NCI-H1048 (cell line): ENCODE measurements around the gene SMPD4.
A peak's percentile ranks its signal among the peaks of the same experiment; 100 is the strongest.
"Not testable (repeated sequence)": the region's sequence is repeated elsewhere in the genome, so short reads cannot be mapped to it uniquely, and the experiment has no call there.

ENCODE experiments used
- DNase-seq: peaks from one replicate; lab custom pipeline; 2025; lab: John Stamatoyannopoulos, UW

SMPD4 gene, protein sequence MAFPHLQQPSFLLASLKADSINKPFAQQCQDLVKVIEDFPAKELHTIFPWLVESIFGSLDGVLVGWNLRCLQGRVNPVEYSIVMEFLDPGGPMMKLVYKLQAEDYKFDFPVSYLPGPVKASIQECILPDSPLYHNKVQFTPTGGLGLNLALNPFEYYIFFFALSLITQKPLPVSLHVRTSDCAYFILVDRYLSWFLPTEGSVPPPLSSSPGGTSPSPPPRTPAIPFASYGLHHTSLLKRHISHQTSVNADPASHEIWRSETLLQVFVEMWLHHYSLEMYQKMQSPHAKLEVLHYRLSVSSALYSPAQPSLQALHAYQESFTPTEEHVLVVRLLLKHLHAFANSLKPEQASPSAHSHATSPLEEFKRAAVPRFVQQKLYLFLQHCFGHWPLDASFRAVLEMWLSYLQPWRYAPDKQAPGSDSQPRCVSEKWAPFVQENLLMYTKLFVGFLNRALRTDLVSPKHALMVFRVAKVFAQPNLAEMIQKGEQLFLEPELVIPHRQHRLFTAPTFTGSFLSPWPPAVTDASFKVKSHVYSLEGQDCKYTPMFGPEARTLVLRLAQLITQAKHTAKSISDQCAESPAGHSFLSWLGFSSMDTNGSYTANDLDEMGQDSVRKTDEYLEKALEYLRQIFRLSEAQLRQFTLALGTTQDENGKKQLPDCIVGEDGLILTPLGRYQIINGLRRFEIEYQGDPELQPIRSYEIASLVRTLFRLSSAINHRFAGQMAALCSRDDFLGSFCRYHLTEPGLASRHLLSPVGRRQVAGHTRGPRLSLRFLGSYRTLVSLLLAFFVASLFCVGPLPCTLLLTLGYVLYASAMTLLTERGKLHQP

DNA sequence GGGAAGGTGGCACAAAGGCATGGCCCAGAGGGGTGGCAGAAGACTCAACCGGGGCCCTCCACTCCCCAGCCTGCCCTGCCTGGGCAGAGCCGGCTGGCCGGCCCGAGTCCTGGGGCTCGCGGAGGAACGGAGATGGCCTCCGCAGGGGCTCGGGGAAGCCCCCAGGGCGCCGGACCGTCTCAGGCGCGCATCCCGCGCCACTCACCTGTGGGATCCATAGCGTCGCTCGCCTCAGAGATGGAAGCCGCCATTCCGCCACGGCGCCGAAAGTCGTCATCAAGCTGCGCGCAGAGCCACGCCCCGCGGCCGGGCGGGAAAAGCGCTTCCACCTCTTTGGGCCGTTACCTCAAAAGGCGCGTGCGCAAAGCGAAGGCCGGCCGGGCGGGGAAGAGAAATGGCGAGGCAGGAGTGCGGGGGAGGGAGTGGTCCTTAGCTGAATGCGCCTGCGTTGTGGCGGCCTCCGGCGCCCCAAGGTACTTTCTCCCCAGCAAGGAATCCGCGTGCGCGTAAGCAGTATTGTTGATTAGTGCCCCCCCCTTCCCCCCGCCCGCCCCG, at the start of gene SMPD4:
Gene SMPD4 (minus strand): TSS at position 278 of the 555 bp plus-strand sequence. CDS start 5,010 bp downstream, outside the sequence.
- DNase-seq, result peak; percentile 89

GRCh38 chr2:130230907-130231306, 49.5 kb upstream of the SMPD4 start:
- not testable (repeated sequence) for DNase-seq

DNA sequence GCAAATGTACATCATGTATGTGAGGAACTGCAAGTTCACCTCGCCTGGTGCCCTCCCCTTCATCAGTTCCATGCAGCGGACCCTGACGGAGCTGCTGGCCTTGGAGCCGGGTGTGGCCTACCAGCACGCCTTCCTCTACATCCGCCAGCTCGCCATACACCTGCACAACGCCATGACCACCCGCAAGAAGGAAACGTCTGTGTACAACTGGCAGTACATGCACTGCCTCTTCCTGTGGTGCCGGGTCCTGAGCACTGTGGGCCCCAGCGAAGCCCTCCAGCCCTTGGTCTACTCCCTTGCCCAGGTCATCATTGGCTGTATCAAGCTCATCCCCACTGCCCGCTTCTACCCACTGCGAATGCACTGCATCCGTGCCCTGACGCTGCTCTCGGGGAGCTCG, 49.0 kb upstream of the SMPD4 start:
- DNase-seq, result not testable (repeated sequence)

GRCh38 chr2:130229161-130229510, 47.7 kb upstream of the SMPD4 start:
- not testable (repeated sequence) for DNase-seq

DNA sequence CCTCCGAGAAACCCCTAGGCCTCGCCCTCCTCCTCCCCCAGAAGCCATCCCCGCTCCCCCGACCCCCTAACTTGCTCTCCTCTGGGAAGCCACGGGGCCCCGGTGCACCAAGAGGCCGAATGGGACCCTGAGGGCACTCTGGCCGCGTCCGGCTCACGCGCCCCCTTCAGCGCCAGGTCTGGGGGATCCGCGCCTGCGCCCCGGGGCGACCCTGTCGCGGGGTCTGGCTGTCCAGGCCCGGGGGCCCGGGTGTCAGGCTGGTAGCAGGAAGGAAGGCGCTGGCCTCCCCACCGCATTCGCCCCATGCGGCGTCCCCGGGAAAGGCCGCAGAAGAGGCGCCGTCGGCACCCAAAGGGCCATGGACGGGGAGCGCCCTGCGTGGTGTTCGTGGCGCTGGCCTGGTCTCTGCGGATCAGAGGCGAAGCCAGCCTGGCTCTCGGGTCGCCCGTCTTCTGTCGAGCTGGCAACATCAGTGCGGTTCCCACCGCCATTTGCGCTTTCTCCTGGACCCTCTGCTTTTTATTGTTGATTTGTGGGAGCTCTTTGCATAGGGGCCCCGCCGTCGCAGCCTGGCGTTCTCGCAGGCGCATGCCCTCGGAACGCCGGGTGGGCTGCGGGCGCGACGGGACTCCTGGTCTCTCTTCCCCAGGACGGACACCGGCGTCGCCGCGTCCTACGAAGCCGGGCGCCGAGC, 47.2 kb upstream of the SMPD4 start:
- not testable (repeated sequence) for DNase-seq

DNA sequence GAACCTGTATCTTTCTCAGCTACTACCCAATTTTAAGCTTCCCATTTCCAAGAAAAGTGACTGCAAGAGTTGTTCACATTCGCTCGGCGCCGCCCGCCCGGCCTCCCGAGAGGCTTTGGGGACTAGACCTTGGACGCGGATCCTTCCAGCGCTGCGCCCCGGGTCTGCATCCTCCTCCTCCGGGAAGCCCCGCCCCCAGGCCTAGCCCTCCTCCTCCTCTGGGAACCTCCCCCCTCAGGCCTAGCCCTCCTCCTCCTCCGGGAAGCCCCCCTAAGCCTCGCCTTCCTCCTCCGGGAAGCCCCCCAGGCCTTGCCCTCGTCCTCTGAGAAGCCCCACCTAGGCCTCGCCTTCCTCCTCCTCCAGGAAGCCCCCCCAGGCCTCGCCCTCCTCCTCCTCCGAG, 46.6 kb upstream of the SMPD4 start:
- not testable (repeated sequence) for DNase-seq

DNA sequence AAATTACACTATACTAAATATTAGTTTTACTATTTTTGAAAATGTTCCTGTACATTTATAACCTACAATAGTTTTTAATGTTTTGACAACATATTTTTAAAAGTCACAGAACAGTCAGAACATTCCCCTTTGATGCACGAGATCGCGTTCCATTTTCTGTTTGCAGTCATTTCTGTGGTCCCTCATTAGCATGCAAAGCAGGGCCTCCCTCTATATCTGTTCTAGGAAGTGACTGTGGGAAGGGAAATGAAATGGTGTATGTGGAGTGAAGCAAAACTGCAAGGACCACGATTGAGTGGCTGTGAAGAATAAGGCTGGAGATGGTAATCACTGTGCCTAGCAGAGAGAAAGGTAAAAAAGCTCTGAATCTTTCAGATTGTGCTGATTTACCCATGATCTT, 41.1 kb upstream of the SMPD4 start:
- not testable (repeated sequence) for DNase-seq

GRCh38 chr2:130220505-130220904, 39.1 kb upstream of the SMPD4 start:
- DNase-seq, result not testable (repeated sequence)

DNA sequence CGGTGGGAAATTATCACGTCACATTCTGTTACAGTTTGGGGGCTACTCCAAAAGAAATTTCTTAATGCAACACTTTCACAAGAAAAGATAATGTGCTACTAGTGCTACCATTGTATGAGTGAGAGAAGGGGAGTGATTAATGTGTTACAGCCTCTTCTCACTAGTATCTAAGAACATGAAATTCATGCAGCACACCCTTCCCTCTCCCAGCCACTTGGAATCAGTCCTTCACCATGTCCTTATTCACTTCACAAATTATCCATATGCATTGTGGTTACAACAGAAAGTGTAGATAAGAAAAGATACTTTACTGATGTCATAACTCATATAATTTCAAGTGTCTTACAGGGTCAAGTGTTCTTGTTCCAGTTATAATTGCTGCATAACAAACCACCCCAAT, 37.7 kb upstream of the SMPD4 start:
- not testable (repeated sequence) for DNase-seq

GRCh38 chr2:130207051-130207450, 25.6 kb upstream of the SMPD4 start:
- DNase-seq, result not testable (repeated sequence)

DNA sequence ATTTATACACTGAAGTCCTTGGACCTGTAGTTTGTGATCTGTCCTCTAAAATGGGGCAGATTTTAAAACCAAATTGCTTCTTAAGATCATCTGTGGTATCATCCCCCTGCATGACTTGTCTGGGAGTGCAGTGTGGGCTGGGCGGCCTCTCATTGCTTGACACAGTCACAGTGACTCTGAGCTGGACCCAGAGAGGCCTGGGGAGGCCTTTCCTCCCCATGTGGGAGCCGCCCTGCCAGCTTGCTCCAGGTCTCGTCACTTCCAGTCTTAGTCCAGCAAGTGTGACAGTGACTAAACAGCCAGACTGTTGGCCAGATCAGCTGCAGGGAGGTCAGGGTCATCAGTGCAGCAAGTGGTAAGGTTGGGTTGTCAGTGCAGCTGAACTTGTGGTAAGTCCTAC, 21.7 kb upstream of the SMPD4 start:
- not testable (repeated sequence) for DNase-seq

DNA sequence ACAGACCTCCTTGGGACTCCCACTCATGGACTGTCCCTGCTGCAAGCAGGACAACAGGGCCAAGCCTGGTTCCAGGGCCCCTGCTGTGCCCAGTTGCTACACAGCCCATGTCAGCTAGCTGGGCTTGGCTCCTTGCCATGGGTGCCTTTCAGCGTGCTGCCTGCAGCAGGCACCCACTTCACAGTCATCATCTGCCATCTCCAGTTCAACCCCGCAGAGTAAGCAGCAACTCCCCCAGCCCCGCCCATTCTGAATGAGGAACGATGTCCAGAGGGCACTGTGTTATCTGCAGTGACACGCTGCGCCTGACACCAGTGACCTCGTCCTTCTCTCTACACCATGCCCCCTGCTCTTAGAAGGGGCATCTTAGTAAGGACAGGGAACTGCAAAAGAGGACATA, 21.1 kb upstream of the SMPD4 start:
- DNase-seq, result not testable (repeated sequence)

GRCh38 chr2:130198343-130198742, 16.9 kb upstream of the SMPD4 start, which contains the start of gene TUBA3E:
TUBA3E (minus strand) TSS chr2:130198439; CDS start chr2:130198360, 79 bp downstream.
- no peak for DNase-seq

GRCh38 chr2:130196052-130196451, 14.7 kb upstream of the SMPD4 start:
- not testable (repeated sequence) for DNase-seq

DNA sequence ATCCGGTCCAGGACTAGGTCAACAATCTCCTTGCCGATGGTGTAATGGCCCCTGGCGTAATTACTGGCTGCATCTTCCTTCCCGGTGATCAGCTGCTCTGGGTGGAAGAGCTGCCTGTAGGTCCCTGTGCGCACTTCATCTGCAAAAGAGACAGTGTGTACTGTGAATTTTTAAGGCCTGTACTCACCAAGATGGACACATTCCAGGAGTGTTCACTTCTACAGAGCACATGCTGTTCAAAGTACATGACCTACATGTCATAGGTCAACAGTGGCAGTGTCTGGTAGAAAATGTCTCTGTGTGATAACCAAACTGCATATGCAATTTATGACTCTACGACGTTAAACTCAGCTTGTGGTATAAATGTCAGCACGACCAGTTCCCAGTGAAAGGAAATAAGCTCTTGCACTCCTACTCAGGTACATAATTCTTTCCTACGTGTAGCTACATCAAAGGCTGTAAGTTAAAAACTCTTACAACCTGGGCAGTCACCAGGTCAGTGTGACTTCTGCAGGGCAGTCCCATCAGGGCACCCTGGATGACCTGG, 13.8 kb upstream of the SMPD4 start:
- DNase-seq, result not testable (repeated sequence)

- DNase-seq, result not testable (repeated sequence)
Observed at GRCh38 chr2:130193824-130194223, 12.4 kb upstream of the SMPD4 start.

GRCh38 chr2:130192451-130192850, 11.0 kb upstream of the SMPD4 start:
- DNase-seq, result not testable (repeated sequence)

DNA sequence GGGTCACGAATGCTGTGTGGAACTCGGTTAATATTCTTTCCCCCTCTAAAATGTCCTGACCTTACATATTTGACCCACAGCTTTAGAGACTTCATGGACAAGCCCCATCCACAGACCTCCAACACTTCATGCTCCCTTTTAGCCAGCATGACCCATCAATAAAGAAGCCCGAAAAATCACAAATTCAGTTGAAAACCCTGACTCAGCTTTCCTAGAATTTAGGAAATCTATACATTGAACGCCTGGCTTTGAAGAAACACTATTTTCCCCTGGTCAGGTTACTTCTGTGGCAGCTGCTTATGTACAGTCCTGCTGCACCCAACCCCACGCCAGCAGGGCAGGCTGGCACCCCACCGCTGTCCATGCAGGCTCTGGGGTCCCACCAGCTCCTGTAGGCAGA, 9.9 kb upstream of the SMPD4 start:
- DNase-seq, result not testable (repeated sequence)

- no peak for DNase-seq
Observed at GRCh38 chr2:130190237-130190636, 8.8 kb upstream of the SMPD4 start.

- not testable (repeated sequence) for DNase-seq
Observed at GRCh38 chr2:130188958-130189357, 7.6 kb upstream of the SMPD4 start.
